Retina (tissue), 1 donor: Measurements from ENCODE around the gene SAMD4A.

Experiments
- DNase-seq: peaks from one replicate; pipeline ENCODE4 v3.0.0-alpha.2; 2016

Gene SAMD4A

GRCh38 chr14:54708982-54709381 lies 142.1 kb downstream of the SAMD4A start:
- no peak for DNase-seq

DNA sequence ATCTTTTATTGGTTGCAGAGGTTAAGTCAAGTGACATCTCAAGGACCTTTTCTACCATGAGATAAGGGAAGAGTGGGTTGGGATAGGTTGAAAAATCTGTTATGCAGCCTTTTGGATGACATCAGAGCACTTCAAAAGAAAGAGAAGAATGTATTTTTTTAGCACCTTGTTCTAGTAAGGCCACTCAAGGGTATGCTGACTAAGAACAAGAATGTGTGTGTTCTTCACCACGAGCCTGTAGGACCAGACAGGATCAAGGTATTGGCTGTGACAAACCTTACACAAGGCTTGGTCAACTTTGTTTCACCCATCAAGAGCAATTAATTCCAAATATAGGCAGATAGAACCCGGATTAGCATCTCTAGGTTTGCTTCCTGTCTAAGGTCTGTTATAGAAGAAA lies 142.5 kb downstream of the SAMD4A start:
- DNase-seq = no peak

DNA sequence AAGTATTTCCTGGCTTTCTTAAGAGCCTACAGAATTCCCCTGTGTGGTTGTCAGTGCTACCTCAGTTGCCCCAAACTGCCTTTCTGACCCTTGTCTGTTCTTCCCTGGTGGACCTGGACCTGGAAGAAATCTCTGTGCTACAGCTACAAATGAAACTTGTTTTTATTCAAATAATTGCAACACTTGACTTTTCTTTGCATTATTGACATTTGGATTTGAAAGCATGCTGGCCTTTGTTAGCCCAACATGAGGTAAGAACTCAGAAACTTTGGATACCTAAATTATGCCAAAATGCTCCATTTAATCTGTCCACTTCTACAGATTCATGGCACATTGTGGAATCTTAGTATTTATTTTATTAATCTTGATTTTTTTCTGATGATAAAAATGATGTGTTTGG lies 142.9 kb downstream of the SAMD4A start:
- no peak for DNase-seq

GRCh38 chr14:54711312-54711711 lies 144.4 kb downstream of the SAMD4A start:
- no peak for DNase-seq

DNA sequence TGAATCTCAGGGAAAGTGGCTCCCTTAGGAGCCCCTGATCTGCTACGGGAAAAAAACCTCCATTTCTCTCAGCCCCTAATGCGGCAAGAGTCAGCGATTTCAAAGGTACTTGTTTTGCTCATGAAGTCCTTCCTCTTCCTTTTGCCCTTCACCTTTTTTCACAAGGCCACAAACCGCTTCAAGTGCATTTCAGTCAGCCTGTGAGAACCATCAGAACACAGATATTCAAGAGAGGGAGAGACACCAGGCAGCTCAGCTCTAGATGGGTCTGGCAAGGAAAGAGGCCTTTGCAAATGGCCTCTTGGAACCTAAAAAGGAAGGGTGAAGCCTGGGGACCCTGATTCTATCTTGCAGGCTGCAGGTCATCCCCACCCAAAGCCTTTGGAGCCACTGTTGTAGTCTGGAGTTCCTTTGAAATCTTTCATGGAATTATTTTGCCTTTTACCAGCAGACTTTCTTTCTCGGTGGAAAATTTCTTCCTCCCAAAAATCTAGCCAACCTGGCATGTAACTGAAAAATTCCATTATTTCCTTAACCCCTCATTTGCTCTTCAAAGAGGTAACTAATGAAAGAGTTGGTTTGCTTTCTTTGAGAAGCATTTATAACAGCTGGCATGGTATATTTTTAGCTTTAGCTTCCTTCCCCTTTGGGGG lies 145.0 kb downstream of the SAMD4A start:
- DNase-seq = no peak

- no peak for DNase-seq
Observed at GRCh38 chr14:54712465-54713200, 145.7 kb downstream of the SAMD4A start.

- no peak for DNase-seq
Observed at GRCh38 chr14:54713379-54713778, 146.5 kb downstream of the SAMD4A start.

DNA sequence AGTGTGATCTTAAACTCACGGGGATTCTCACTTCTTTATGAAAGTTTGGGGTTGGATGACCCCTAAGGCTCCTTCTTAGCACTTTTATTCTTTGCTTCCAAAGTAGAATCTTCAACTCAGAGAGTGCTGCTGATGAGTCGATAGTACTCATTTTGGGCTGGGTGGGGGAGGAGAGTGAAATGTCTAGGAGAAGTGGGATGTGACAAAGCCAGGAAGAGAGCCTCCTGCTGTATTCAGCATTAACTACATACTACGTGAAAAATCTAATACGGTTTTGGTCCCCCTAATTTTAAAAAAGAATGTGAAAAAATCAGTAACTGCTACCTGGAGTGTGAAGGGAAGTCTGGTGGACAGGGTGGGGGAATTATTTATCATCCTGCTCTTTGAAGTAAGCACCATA lies 148.3 kb downstream of the SAMD4A start:
- DNase-seq = no peak

DNA sequence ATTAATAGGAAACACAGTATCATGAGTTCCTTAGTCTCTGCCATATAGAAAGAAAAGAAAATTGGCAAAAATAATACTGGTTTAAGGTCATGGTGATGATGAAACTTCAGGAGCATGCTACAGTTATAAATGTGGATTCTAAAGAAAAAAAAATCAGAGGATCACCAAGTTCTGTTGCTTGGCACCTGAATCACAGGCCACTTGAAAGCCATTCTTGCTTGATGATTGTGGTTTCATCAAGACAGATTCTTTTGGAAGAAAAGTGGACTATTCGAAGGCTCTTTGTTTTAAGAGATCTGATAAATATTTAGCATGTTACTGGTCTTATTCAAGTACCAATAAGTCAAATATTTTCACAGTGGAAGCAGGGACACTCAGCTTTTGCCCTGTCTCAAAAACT lies 148.9 kb downstream of the SAMD4A start:
- no peak for DNase-seq

GRCh38 chr14:54716862-54717261 lies 149.9 kb downstream of the SAMD4A start:
- DNase-seq = no peak

DNA sequence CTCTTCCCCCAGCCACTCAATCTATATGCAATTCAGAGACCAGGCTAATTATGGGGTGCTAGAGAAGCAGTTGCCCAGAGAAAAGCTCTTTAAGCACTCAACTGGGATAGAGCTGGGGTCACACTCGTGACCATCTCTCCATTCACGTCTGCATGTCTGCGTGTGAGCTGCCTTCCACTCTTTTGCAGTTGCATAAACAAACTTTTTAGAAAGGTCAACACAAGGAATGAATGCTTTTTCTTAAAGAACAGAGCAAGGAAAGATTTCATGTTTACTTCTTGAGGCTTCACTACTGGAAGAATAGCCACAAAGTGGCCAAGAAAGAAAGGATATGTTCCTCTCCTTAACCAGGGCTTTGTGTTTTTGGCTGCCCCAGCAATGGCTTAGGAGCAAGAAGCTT lies 151.1 kb downstream of the SAMD4A start:
- no peak for DNase-seq

DNA sequence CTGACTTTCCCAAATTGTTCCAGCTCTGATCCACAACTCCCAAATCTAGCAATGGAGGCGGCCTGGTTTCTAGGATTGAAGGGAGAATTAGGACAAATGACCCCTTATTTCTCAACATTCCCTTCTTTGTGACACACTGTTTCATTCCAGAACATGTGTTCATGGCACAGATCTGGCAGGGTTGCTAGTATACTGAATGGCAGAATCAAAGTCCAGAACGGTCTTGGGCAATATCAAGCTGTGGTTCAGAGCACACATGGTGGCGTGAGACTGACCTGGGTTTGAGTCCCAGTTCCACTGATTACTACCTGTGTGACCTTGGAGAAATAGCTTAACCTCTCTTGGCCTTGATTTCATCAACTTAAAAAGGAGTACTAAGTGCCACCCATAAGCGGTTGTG lies 152.5 kb downstream of the SAMD4A start:
- DNase-seq = no peak

- no peak for DNase-seq
Observed at GRCh38 chr14:54722791-54723432, 156.0 kb downstream of the SAMD4A start.

GRCh38 chr14:54724123-54724522 lies 157.2 kb downstream of the SAMD4A start:
- DNase-seq = no peak

- DNase-seq = no peak
Observed at GRCh38 chr14:54724676-54725325, 157.9 kb downstream of the SAMD4A start.

- no peak for DNase-seq
Observed at GRCh38 chr14:54725998-54726397, 159.1 kb downstream of the SAMD4A start.

DNA sequence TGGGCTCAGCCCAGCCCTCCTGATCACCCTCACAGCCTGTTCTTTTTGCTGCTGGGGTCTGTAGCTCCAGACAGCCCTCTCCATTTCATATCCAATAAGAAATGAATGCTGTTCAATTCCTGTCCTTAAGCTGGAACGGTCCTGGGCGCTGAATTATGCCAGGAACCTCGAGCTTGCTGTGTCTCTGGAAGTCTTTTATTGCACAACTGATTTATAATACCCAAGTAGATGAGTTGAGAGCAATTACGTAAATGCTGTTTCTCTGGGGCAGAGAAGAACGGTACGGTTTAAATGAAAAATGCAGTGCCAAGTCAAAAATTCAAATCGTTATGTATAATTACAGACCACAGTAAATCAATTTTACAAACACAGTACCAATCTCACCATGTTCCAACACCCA lies 161.0 kb downstream of the SAMD4A start:
- no peak for DNase-seq

DNA sequence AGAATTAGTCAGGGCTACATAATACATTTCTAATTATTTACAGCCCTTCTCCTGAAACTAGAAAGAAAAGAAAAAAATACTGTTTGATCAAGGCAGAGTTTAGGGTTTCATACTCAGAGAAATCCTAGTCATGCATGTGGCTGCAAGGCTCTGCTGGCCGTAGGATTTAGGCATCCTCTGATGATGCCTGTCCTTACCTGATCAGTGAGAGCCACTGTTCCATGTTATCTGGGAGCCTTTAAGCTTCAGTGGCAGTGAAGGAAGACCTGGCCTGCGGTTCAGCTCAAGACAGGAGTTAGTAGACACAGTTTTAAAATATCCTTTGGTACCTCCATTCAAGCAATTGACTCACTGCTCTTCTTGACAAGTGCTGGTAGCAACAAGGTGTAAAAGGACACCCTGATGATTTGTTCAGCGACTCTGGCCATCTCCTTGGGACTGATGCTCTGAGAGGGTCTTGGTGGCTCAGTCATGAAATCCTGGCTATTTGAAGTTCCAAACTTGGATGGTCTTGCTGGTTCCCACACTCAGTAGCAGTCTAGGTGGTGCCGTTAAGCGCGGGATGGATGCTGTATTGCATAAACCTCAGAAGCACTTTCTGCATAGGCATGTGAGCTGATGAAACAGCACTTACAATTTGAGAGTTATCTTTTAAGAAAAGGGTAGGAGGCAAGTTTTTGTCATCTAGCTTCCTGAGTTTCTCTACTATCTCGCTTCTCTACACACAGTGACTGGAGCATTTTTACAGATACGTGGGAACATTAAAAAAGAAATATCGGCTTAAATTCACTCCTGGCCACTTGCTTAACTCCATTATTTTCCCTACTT lies 162.0 kb downstream of the SAMD4A start:
- DNase-seq = no peak

DNA sequence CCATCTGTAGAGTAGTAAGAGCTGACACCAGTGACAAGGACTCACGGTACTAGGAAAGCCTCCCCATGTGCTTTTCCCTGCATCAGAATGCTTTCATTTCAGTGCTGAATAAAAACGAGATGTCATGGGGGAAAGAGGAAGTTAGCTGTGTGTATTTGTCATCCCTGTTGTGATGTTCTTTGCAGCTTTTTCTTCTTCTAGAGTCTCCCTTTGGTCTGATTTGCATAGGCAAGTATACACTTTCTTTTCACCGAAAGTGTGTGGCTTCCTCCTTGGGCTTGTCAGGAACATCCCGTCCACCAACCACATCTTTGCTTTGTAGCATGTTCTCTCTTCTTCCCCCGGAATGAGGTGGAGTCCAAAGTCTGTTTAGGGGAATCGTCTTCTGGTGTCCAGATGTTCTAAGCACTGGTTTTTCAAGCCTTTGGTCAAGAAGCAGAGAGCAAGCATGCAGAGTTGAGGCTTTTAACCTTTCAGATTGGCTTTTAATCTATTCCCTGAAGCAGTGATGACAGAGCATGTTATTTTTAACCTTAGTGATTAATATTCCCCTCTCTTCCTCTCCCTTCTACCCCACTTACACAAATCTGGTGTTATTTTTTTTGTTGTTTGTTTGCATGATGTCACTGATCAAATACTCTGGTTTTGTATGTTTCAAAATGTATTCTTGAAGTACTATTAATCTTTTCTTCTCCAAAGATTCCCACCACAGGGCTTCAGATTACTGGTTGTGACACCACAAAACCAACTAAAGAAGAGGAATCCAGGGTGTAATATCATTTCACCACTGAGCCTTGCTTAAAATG lies 163.4 kb downstream of the SAMD4A start:
- DNase-seq = no peak

DNA sequence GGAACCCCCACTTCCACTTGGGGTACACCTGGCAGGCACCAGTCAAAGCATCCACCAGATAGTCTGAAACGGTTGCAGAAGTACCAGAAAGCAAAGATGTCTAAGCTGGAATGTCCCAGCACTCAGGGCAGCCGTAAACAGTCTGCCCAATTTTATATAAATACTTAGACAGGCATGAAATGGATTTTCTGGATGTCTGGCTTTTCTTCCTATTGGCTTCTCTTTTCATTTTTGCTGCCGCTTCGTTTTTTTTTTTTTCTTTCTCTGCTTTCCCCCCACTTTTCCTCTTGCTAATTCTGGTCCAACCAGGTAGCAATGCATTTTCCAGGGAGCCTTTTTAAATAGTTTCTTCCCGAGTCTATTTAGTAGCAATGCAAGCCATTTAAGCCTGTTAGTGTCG lies 168.0 kb downstream of the SAMD4A start:
- no peak for DNase-seq

- no peak for DNase-seq
Observed at GRCh38 chr14:54735424-54735823, 168.5 kb downstream of the SAMD4A start.

DNA sequence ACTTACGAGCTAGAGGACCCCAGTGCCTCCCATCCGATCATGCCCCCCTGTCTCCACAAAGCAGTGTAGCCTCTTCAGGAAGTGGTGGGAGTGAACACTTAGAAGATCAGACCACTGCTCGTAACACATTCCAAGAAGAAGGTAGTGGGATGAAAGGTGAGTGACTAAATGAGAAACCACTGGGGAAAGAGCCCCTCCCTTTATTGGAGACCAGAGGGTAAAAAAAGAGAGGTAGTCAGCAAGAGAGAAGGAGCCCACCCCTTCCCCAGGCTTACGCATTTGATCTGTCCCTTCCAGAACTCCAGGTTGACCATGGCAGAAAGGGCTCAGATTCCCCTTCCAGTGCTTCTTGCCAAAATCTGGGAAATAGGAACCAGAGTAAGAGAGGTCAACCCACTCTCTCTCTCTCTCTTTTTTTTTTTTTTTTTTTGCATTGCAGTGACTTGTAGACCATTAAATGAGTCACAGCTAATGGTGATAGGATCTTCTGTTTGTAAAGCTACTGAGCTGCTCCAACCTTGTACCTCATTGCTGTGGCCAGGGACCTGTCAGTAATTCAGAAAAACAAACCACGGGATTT lies 170.3 kb downstream of the SAMD4A start:
- no peak for DNase-seq
